K562 (cell line): ENCODE measurements around the gene CENPX. TPM values are rescaled to one million over a fixed set of nuclear protein-coding genes. Genes with fewer than 3 reads are reported as not detected.
A peak's percentile ranks its signal among the peaks of the same experiment; 100 is the strongest.

ENCODE experiments used
- ATF7 ChIP-seq: fragments of 450-650 bp; IDR thresholded peaks from 2 replicates; pipeline ENCODE4 v1.7.1; 2014; ENCODE audit warnings: mild to moderate bottlenecking, moderate library complexity
- BRCA1 ChIP-seq, 2 experiments: fragments of 450-650 bp in 1 of 2; sonication (generic) in 1 of 2; formaldehyde crosslinking in 1 of 2; IDR thresholded peaks; 2 replicates each; pipeline versions ENCODE4 v1.5.0 to v1.6.1; 2017 to 2020; ENCODE audit warnings: mild to moderate bottlenecking in 1 of 2, missing genetic modification reagents in 1 of 2
- CXXC5 ChIP-seq: fragments of 250-450 bp; sonication (Bioruptor Pico); IDR thresholded peaks from 2 replicates; pipeline ENCODE4 v1.8.0; 2022; ENCODE audit warnings: inconsistent platforms, mild to moderate bottlenecking, moderate library complexity
- EGR1 ChIP-seq: fragments of 450-650 bp; conservative IDR thresholded peaks from 2 replicates; pipeline ENCODE4 v1.6.1; 2017; ENCODE audit warnings: mild to moderate bottlenecking
- HEY1 ChIP-seq: fragments of 250-450 bp; sonication (Bioruptor Pico); IDR thresholded peaks from 2 replicates; pipeline ENCODE4 v1.5.0; 2020; ENCODE audit warnings: mild to moderate bottlenecking, moderate library complexity, borderline replicate concordance
- KDM1A ChIP-seq, 2 experiments: fragments of 450-650 bp; IDR thresholded peaks; 2 replicates each; pipeline ENCODE4 v1.6.1; 2016; ENCODE audit warnings: mild to moderate bottlenecking in 2 of 2
- NFATC3 ChIP-seq: fragments of 450-650 bp; IDR thresholded peaks from 2 replicates; pipeline ENCODE4 v1.6.1; 2017; ENCODE audit warnings: mild to moderate bottlenecking
- RBM17 ChIP-seq: fragments of 200-400 bp; formaldehyde crosslinking; IDR thresholded peaks from 2 replicates; pipeline ENCODE4 v1.6.1; 2017; ENCODE audit warnings: low read depth, mild to moderate bottlenecking, low read length, borderline replicate concordance
- TRIM24 ChIP-seq, 2 experiments: fragments of 450-650 bp; IDR thresholded peaks; 2 replicates each; pipeline ENCODE4 v1.6.1; 2016
- polyA plus RNA-seq, 8 experiments: library from polyadenylated mRNA; depleted of rRNA in 4 of 8; stranded (reverse) in 5 of 8; unstranded in 3 of 8; fragments of >200 nt; fragmentation: Nextera tagmentation in 2 of 8; fragmentation: Illumina TruSeq in 1 of 8; extraction: Ambion mirVana in 2 of 8; extraction: Trizol in 1 of 8; gene quantifications; 2 replicates each; pipeline versions ENCODE4 v1.2.1 to v1.2.3, GENCODE V29; 2011 to 2014; ENCODE audit warnings: inconsistent platforms in 1 of 8, missing spikeins in 1 of 8
- total RNA-seq, 7 experiments: library from RNA; depleted of rRNA in 6 of 7; stranded (reverse); fragments of >200 nt in 6 of 7; fragmentation: Illumina TruSeq in 2 of 7; extraction: Trizol in 2 of 7; gene quantifications; 2 replicates each; pipeline versions ENCODE4 v1.2.1 to v1.2.3, GENCODE V29; 2011 to 2021; ENCODE audit warnings: low replicate concordance in 1 of 7
- TF ChIP-seq, protein P1 (sequence below): fragments of 450-650 bp; IDR thresholded peaks from 2 replicates; pipeline ENCODE4 v1.6.1; 2016
- TF ChIP-seq, protein P2 (sequence below): sonication (generic); formaldehyde crosslinking; IDR thresholded peaks from 2 replicates; pipeline ENCODE4 v1.8.0; 2022; ENCODE audit warnings: mild to moderate bottlenecking, missing genetic modification reagents, borderline replicate concordance
- TF ChIP-seq, protein P3 (sequence below): fragments of 450-650 bp; formaldehyde crosslinking; IDR thresholded peaks from 2 replicates; pipeline ENCODE4 v1.4.0; 2020; ENCODE audit warnings: mild to moderate bottlenecking, moderate library complexity
- TF ChIP-seq, protein P4 (sequence below): fragments of 250-450 bp; sonication (Bioruptor Pico); IDR thresholded peaks from 2 replicates; pipeline ENCODE4 v1.5.0; 2022; ENCODE audit warnings: mild to moderate bottlenecking
- TF ChIP-seq, protein P5 (sequence below): fragments of 450-650 bp; IDR thresholded peaks from one replicate; pipeline ENCODE4 v1.6.1; 2018; ENCODE audit warnings: mild to moderate bottlenecking, moderate library complexity; ENCODE audit not compliant: partially characterized antibody
- TF ChIP-seq, protein P6 (sequence below): fragments of 450-650 bp; IDR thresholded peaks from 2 replicates; pipeline ENCODE4 v1.6.1; 2014; ENCODE audit warnings: low read depth, mild to moderate bottlenecking, moderate library complexity, borderline replicate concordance
- TF ChIP-seq, protein P7 (sequence below): sonication (generic); formaldehyde crosslinking; IDR thresholded peaks from 2 replicates; pipeline ENCODE4 v1.8.0; 2022; ENCODE audit warnings: missing genetic modification reagents, mild to moderate bottlenecking, moderate library complexity, borderline replicate concordance

The CENPX gene
- total and polyA plus RNA-seq, 9 of the 15 experiments (the other 6 are each of a cell fraction or from before 2014, with no cell fraction given), result 32.7 to 352 (median 127) TPM

DNA sequence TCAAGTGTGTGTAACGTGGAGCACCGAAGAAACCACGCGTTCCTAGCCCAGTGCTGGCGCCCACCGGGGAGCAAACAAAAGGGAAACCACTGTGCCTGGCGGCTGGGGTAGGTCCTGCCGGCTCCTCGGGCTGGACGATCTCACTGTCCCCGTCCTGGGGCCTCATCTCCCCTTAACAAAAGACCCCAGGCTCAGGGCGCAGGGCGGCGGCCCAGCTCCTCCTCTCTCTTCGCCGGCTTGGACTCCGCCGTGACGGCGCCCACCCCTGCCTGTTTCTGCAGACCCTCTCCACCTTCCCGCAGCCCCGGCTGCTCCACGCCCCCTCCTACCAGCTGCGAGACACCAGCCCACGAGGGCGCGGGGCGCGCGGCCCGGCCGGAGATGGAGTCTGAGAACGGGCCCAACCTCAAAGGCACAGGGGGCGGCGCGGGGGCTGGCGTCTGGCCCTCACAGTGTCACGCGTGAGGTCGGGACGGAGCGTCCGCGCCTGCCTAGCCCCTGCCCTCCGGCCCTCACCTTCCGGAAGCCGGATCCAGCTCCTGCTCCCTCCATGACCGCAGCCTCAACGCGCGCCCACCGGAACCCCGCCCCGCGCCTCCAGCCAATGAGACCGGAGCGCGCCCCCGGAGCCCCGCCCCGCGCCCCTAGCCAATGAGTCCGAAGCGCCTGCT lies at the start of gene CENPX (continued):
- TF ChIP-seq, protein P1, sequence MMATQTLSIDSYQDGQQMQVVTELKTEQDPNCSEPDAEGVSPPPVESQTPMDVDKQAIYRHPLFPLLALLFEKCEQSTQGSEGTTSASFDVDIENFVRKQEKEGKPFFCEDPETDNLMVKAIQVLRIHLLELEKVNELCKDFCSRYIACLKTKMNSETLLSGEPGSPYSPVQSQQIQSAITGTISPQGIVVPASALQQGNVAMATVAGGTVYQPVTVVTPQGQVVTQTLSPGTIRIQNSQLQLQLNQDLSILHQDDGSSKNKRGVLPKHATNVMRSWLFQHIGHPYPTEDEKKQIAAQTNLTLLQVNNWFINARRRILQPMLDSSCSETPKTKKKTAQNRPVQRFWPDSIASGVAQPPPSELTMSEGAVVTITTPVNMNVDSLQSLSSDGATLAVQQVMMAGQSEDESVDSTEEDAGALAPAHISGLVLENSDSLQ, result no peak
- no peak for TF ChIP-seq NFATC3
- no peak for TF ChIP-seq HEY1 (CRISPR knock-in tag)
- peak; percentile 45; the same call in 1 of the 2 replicates for TF ChIP-seq ATF7
- TF ChIP-seq, protein P2, sequence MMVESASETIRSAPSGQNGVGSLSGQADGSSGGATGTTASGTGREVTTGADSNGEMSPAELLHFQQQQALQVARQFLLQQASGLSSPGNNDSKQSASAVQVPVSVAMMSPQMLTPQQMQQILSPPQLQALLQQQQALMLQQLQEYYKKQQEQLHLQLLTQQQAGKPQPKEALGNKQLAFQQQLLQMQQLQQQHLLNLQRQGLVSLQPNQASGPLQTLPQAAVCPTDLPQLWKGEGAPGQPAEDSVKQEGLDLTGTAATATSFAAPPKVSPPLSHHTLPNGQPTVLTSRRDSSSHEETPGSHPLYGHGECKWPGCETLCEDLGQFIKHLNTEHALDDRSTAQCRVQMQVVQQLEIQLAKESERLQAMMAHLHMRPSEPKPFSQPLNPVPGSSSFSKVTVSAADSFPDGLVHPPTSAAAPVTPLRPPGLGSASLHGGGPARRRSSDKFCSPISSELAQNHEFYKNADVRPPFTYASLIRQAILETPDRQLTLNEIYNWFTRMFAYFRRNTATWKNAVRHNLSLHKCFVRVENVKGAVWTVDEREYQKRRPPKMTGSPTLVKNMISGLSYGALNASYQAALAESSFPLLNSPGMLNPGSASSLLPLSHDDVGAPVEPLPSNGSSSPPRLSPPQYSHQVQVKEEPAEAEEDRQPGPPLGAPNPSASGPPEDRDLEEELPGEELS (CRISPR knock-in tag), result no peak; the same call in 1 of the 2 replicates
- no peak for TF ChIP-seq TRIM24 (IDR thresholded peaks at IDR 0.05)
- TF ChIP-seq RBM17, result no peak
- TF ChIP-seq, protein P3, sequence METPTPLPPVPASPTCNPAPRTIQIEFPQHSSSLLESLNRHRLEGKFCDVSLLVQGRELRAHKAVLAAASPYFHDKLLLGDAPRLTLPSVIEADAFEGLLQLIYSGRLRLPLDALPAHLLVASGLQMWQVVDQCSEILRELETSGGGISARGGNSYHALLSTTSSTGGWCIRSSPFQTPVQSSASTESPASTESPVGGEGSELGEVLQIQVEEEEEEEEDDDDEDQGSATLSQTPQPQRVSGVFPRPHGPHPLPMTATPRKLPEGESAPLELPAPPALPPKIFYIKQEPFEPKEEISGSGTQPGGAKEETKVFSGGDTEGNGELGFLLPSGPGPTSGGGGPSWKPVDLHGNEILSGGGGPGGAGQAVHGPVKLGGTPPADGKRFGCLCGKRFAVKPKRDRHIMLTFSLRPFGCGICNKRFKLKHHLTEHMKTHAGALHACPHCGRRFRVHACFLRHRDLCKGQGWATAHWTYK, result no peak
- TF ChIP-seq, protein P4, sequence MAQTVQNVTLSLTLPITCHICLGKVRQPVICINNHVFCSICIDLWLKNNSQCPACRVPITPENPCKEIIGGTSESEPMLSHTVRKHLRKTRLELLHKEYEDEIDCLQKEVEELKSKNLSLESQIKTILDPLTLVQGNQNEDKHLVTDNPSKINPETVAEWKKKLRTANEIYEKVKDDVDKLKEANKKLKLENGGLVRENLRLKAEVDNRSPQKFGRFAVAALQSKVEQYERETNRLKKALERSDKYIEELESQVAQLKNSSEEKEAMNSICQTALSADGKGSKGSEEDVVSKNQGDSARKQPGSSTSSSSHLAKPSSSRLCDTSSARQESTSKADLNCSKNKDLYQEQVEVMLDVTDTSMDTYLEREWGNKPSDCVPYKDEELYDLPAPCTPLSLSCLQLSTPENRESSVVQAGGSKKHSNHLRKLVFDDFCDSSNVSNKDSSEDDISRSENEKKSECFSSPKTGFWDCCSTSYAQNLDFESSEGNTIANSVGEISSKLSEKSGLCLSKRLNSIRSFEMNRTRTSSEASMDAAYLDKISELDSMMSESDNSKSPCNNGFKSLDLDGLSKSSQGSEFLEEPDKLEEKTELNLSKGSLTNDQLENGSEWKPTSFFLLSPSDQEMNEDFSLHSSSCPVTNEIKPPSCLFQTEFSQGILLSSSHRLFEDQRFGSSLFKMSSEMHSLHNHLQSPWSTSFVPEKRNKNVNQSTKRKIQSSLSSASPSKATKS (CRISPR knock-in tag), result no peak
- TF ChIP-seq, protein P5, sequence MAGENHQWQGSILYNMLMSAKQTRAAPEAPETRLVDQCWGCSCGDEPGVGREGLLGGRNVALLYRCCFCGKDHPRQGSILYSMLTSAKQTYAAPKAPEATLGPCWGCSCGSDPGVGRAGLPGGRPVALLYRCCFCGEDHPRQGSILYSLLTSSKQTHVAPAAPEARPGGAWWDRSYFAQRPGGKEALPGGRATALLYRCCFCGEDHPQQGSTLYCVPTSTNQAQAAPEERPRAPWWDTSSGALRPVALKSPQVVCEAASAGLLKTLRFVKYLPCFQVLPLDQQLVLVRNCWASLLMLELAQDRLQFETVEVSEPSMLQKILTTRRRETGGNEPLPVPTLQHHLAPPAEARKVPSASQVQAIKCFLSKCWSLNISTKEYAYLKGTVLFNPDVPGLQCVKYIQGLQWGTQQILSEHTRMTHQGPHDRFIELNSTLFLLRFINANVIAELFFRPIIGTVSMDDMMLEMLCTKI, result no peak
- TF ChIP-seq, protein P6, sequence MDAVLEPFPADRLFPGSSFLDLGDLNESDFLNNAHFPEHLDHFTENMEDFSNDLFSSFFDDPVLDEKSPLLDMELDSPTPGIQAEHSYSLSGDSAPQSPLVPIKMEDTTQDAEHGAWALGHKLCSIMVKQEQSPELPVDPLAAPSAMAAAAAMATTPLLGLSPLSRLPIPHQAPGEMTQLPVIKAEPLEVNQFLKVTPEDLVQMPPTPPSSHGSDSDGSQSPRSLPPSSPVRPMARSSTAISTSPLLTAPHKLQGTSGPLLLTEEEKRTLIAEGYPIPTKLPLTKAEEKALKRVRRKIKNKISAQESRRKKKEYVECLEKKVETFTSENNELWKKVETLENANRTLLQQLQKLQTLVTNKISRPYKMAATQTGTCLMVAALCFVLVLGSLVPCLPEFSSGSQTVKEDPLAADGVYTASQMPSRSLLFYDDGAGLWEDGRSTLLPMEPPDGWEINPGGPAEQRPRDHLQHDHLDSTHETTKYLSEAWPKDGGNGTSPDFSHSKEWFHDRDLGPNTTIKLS, result no peak
- peak; percentile 12; the same call in 1 of the 2 replicates for TF ChIP-seq EGR1
- no peak for TF ChIP-seq BRCA1 (IDR thresholded peaks at IDR 0.05)
- no peak for TF ChIP-seq BRCA1 (CRISPR knock-in tag; IDR thresholded peaks at IDR 0.05)
- TF ChIP-seq KDM1A (IDR thresholded peaks at IDR 0.05), result no peak
- TF ChIP-seq CXXC5 (CRISPR knock-in tag), result no peak; the same call in 1 of the 2 replicates
- TF ChIP-seq, protein P7, sequence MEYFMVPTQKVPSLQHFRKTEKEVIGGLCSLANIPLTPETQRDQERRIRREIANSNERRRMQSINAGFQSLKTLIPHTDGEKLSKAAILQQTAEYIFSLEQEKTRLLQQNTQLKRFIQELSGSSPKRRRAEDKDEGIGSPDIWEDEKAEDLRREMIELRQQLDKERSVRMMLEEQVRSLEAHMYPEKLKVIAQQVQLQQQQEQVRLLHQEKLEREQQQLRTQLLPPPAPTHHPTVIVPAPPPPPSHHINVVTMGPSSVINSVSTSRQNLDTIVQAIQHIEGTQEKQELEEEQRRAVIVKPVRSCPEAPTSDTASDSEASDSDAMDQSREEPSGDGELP (CRISPR knock-in tag), result peak; percentile 93
